Muscle of arm (tissue), 12 donors: ENCODE measurements around the gene PBX2. TPM values are rescaled to one million over a fixed set of nuclear protein-coding genes. Genes with fewer than 3 reads are reported as not detected.
A peak's percentile ranks its signal among the peaks of the same experiment; 100 is the strongest.
"Not testable (repeated sequence)": the region's sequence is repeated elsewhere in the genome, so short reads cannot be mapped to it uniquely, and the experiment has no call there.

Experiments used
- DNase-seq: peaks from one replicate; pipeline ENCODE4 v3.0.0-alpha.2; 2013
- polyA plus RNA-seq, 12 donors: library from polyadenylated mRNA; unstranded; fragments of 120-200 nt; gene quantifications; one replicate each; pipeline ENCODE4 v1.2.1, GENCODE V29; 2013; ENCODE audit not compliant: insufficient read length in 12 of 12

Gene PBX2
- polyA plus RNA-seq, 12 donors, result 93.3 to 186 (median 113) TPM

DNA sequence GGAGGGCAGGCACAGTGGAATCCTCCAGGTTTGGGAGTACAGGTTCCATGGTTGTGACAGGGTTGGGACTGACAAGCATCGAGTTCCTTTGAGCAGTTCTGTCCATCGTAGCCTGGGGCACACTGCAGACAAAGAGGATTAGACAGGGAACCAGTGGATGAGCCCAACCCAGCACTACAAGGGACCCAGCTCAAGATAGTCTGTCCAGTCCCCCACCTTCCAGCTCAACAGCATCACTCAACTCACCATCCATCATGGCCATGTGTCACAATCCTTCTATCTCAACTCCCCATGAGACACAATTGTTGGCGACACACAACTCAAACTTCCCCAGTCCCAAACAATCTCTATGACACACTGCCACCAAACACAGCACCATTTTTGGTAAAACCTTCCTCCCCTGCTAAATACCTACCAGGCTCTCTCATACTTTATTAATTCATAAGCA lies 14.3 kb upstream of the PBX2 start:
- DNase-seq, result no peak

DNA sequence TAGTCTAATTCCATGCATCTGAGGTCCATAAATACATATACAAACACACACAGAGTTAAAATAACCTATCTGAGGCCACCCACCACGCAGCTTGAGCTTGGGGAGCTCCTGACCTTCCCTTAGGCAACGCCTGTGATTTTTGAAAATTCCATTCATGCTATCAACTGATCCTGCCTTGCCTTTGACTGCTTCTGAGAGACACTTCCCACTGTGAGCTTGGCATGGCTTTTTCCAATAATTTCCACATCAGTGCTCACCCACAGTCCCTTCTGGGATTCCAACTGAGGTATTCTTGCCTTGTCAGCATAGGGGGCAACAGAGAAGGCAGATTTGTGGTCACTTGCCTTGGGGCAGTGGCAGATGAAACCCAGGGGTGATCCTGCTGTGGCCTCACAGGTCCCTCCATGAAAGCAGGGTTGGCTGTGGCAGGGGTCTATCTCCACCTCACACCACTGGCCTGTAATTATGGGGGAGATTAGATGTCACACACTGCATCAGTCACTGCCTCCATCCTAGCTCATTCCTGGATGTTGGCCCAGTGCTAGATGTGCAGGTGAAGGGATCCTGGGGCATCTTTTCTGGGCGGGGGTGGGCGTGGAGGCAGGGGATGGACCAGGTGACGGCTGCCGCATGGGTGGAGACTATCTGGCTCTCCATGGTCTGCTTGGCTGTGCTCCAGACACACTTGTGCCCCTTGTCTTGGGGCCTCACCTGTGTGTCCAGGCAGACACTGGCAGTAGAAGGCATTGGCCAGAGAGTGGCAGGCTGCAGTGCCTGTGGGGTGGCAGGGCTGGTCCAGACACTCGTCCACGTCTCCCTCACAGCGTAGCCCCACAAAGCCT lies 13.6 kb upstream of the PBX2 start:
- no peak for DNase-seq

DNA sequence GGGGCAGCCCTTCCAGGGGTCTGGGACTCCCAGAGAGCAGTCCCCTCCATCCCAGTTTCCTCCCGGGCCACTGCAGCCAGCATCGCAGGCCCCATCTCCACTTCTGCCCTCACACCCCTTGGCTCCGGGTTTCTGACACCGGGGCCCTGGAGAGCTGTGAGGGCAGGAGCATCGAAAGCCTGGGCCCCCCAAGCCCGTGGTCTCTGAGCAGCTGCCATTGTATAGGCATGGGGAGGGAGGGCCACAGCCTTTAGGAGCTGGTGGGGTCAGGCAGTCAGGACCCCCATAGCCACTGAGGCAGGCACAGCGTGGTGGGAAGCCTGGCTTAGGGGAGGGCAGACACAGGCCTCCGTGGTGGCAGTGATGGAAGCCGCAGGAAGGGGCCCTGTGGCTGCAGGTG lies 12.2 kb upstream of the PBX2 start:
- no peak for DNase-seq

DNA sequence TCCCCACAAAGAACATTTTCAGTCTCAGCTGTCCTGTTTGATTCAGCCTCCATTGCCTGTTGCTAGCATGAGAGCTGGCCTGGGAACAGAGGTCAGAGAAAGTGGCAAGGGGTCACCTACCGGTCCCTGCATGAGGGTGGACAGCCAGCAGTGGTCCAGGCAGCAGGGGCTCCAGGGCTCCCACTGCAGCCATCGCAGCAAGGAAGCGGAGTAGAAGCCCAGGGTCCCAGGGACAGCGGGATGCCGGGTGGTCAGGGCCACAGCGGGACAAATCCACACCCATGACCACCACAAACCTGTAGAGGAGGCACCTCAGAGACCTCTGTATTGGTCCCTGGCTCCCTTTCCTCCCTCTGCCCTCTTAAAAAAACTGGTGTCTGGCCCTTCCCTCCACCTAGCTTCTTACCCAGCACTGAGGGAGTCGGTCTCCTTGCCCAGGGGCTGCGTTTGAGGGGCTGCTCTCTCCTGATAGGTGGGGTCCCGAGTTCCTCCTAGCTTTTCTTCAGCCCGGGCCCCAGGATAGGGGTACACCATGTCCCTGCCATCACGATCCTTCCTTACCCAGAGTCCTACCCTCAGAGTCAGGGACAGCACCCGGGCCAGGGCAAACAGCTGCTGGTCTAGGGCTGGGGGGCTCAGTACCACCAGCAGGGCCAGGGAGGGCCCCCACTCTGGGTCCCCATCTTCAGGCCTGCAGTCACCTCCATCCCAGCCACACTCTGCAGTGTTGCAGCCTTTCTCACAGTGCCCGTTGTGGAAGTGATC lies 10.9 kb upstream of the PBX2 start:
- DNase-seq, result no peak

DNA sequence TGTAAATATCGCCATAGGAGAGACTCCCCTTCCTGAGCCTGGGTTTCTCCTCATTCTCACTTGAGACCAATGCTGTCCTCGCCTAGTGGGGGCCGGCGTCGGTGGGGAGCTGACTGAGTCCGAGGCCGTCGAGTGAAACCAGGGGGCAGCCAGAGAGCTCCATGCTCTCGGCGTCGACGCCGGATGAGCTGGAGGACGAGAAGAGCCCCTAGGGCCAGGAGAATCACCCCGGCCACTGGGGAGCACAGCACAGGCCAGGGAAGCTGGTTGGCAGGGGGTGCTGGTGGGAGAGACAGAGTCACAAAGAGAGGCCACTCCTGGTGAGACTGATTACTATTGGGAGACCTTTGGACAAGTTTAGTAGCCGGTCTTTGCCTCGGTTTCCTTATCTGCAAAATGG lies 8.9 kb upstream of the PBX2 start:
- no peak for DNase-seq

DNA sequence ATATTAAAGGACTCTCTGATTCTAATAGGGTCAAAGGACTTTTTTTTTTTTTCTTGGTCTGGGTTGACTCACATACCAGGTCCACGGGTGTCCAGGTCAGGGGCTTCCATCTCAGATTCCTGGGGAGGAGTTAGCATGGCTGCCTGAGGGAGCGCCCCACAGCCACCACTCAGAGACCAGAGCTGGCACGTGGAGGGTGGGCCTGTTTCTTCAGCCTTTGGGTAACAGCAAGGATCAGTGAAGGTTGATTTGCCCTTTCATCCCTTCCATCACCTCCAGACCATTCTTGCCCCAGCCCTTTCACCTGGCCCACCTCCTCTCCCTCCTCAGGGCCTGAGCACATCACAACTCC lies 8.3 kb upstream of the PBX2 start:
- DNase-seq, result no peak

DNA sequence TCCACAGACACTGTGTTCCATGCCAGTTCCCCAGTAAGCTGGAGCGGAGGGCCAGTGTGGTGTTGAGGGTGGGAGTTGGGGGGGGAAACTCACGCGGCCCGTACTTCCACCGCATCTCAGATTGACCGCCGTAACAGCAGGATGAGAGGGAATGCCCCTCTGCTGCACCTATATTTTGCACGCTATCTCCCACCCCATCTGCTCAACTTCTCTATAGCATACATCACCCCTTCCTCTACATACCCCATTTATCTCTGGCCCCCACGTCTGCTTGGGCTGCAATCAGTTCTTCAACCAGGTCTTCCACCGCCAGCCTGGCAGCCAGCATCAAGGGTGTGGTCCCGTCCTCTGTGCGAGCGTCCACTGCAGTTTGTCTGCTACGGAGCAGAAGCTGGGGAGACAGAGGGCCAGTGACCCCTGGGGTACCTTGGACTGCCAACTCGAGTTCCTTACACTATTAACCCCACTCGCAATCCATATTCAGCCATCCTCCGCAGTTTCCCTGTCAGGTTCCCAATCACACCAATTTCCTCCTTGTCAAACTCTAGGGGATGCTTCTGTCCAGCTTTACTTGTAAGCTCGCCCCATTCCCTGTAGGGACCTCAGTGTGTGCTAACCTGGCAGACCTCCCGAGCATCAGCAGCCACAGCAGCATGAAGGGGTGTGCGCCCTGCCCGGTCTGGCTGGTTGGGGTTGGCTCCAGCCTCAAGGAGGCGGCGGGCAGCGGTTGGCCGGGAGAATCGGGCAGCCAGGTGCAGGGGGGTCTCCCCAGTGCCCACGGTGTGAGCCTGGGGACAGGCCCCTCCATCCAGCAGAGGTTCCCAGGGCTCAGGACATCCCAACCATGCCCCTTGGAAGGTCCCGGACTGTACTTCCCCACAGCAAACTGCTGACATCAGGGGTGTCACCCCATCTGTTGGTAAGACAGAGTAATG lies 6.9 kb upstream of the PBX2 start:
- DNase-seq, result no peak

DNA sequence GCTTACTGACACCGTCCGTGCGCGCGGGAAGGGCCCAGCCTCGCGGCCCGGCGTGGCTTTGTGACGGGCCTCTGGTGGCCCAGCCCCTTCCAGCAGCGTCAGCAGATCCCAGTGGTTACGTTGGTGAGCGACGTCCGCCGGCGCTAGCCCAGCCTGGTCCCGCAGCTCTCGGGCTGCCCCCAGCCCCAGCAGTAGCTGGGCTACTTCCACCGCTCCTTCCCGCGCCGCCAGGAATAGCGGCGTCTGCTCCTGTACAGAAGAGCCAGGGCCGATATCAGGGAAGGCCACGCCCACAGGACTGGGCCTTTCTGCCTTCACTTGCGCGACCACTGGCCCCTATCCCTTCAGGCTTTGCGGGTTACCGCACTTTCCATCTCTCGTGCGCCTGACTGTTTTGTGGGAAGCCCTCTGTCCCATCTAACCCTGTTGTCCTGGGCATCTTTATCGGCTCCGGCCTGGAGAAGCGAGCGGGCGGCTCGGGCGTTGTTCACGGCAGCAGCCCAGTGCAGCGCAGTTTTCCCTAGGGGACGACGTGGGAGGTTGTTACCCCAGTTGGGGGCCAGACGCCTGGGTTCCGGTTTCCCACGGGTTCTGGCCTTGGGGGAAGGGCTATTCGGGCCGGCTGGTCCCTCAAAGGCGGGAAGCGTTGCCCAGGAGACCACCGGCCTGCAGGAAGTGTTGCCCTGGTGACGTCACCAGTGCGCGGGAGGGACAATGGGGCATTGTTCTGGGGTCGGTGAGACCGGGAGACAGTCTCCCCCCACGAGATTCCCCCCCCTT lies 6.1 kb upstream of the PBX2 start:
- peak; percentile 90 for DNase-seq

DNA sequence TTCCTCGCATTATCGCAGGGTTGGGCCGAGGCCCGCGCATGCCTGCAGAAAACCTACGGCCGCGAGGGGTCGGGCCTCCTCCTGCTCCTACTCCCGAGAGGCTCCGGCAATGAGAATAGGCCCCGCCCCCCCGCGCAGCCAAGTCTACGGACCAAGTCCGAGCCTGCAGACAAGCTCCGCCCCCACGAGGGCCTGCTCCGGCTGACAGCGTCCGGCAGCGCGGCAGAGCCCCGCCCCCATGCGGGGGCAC lies 5.6 kb upstream of the PBX2 start:
- peak; percentile 100 for DNase-seq

DNA sequence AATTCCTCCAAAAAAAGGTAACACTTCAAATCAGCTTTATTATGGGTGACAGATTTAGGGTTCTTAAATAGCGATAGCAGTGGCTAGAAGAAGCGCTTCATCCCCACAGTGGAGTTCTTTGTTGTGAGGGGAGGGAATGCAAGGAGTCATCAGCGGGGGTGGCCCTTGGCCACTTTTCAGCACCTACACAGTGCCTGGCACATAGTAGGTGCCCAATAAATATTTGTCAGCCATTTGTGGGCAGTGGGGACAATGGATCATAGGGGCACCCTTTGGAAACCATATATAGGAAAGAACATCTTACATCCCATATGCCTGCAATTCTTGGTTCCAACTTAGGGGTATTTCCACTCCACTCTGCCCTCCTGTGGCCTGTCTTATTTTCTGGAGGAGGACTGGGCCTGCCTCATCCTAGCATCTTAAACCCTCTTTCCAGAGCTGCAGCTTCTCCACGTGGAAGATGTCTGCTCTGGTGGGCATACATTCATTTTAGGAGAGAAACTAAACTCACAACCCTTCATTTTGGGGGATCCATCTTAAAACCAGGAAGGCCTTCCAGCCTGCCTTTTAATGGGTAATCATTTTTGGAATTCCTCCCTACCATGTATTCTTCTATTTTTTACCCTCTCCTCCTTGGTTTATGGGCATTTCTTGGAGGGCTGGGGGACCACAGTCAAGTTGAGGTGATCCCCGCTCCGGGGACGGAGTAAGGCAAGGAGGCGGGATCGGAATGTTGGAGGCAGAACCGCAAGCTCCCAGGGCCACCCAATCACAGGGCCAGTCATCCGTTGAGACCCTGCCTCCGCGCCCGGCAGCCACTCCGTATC lies 5.0 kb upstream of the PBX2 start:
- no peak for DNase-seq

DNA sequence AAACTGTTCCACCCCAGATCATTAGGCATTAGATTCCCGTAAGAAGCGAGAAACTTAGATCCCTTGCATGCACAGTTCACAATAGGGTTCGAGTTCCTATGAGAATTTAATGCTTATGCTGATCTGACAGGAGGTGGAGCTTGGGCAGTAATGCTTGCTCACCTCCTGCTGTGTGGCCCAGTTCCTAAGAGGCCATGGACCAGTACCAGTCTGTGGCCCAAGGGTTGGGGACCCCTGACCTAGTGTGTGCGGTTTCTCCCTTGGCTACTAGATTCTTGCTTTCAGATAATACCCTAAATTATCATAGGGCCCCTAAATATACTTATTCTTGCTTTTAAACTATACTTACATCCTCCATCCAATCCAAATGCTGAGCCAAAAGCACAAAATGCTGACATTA lies 4.4 kb upstream of the PBX2 start:
- no peak for DNase-seq

DNA sequence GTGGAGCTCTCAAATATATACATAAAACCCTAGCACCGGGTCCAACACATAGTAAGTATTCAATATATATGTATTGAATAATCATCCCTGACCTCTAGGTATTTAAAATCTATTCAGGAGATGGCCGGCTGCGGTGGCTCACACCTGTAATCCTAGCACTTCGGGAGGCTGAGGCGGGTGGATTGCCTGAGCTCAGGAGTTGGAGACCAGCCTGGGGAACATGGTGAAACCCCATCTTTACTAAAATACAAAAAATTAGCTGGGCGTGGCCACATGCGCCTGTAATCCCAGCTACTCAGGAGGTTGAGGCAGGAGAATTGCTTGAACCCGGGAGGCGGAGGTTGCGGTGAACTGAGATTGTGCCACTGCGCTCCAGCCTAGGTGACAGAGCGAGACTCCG lies 3.1 kb upstream of the PBX2 start:
- not testable (repeated sequence) for DNase-seq

DNA sequence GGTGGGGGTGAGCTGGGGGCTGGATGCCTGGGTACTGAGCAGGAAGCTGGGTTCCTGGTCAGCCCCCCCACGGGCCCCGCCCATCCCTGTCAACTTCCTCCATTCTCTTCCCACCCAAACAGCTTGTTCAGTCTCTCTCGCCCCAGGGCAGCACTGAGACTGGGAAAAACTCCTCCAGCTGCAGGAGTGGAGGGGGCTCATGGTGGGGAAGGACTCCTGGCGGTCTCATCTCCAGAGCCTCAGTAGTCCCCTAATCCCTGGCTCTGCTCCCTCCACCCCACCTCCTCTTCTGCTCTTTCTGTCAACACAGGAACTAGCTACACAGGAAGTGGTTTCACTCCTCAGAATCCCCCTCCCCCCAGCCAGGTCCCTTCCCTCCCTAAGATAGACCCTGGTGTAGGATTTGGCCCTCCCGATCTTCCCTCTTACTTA lies 2.6 kb upstream of the PBX2 start, which contains the start of gene GPSM3:
GPSM3 (minus strand) TSS at position 36 of the 432 bp plus-strand sequence. CDS start 130 bp downstream, outside the sequence.
- DNase-seq, result no peak

DNA sequence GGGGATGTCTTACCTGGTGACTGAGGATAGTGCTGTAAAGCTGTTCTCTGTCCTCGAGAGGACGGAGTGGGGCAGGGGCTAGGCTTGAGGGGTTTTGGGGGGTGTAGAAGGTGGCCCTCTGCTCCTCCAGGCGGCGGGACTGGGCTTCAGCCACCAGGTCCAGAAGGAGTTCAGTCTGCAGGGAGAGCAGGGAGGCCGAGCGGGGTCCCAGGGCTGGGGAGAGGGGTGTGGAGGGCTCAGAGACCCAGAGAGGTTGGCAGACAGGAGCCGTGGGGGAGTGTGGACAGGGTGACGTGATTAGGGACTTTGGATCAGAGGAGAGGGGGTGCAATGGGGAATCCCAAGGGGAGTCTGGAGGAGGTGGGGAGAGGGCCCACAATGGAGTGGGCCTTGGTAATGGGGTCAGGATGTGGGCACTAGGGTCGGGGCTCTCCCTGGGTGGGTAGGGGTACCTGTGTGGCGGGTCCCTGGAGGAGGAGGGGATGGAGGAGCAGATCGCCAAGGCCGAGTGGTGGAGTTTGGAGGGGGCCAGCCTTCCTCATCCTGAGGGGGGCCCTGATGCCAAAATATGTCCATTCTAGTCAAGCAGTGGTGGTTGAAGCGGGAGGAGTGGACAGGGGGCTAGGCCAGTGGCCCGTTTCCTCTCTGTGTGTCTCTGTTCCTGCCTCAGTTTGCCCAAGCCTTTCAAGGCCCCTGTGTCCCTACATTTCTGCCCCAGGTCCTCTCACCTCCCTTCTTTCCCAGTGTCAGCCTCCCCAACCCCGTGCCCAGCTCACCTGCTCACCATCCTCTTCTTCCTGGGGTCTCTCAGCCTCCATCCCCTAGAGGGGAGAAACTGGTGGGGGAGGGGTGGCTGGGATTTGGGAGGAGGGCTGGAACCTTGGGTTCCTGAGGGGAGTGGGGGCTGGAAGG lies 1.9 kb upstream of the PBX2 start:
- no peak for DNase-seq

DNA sequence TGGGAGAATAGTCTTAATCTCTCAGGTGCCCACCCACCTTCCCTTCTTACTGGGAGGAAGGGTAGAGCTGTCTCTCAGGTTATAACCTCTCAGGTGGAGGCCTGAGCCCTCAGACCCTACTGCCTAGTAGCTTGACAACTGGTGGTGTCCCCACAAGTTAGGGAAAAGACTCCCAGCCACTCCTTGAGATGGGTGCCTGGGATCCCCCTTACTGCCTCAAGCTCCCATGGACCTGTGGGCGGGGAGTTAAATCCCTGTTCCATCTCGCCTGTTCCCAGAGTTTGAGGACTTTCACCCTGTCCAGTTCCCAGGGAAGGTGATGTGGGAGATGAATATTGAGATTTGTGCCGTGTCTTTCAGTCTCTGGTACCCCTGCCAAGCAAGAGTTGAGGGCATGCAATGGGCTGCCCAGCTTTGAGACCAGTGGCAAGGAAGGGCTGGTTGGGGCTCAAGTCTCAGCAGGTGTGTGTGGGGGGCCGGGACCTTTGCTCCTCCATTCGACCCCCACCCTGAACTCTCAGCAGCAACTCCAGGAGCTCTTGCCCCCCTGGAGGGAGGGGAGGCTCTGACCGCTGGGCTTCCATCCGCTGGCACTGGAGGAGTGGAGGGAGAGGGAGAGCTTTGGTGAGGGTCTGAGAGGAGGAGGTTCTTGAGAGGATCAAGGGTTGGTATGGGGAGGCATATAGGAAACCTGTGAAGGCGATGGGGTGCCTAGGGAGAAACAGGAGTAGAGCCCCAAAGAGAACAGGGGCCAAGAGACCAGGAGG lies 1.1 kb upstream of the PBX2 start:
- DNase-seq, result no peak

DNA sequence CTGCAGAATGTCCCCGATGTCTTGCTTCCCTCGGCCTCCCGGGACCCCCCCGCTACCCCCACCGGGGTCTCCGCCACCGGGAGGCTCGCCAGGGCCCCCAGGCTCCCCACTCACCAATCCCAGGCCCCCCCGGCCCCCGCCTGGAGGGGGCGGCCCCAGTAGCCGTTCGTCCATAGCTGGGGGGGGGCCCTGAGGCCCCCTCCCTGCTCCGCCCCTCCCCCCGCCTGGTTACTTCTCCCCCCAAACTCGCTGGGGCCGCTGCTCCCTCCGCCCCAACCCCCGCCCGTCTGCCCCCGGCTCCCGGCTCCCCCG lies 304 bp downstream of the PBX2 start:
- DNase-seq, result no peak

DNA sequence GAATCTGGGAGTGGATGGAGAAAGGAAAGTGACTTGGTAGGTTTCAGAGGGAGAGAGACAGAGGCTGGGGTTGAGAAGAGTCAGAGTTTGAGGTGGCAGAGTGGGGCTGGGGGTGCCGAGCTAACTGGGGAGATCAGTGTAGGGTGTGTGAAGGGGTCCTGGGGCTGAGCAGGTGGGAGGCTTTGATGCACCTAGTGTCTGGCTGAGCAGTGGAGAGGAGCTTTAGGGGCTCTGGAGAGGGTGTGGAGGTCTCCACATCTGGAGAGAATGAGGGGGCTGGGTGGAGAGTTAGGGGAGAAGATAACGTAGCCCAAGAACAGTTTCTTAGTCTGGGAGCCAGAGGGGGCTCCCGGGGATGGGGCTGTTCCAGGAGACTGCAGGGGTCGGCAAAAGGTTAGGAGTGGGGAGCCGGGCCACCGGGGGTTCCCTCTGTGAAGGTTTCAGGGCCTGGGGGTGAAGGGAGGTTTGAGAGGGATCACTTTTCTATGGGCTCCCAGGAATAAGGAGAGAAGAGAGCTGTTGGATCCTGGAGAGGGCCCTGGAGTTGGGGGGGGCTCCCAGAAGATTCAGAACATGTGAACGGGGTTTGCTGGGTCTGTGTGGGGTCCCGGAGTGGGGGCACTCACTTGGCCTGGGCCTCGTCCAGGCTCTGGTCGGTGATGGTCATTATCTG lies 797 bp downstream of the PBX2 start:
- DNase-seq, result no peak

DNA sequence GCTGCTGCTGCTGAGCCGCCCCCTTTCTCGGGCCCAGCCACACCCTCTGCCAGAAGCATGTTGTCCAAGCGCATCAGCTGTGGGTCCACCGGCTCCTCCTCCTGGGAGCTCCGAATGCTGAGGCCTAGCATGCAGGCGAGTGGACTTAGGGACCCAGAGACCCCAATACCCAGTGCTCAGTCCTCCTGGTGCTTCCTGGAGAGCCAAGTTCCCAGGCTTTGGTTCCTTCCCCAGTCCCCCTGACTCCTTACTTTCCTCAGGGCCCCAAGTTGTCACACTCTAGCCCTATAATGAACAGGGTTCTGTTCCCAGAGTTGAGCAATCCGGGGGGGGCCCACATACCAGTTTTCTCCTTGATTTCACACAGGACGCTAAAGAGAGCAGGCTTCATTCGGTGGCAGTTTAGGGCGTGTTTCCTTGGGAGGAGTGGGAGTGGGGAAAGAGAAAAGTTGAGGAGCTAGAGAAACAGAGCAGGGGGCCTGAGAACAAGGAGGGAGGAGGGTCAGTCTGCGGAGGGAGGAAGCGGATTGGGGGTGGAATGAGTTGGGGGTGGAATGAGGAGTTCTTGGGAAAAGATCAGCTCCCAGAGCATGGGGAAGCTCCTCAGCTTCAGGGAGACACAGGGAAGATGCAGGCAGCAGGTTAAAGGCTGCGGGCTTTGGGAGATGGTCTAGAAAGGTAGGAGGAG lies 1.5 kb downstream of the PBX2 start:
- DNase-seq, result no peak
